Activated naive CD8-positive, alpha-beta T cell treated with anti-CD3 and anti-CD28 coated beads, Interleukin-2, amount 10 ng/mL, durations not matched to agents 7 days and 5 days (primary cell): ENCODE results near the gene TXNRD2. TPM values are rescaled to one million over a fixed set of nuclear protein-coding genes. Genes with fewer than 3 reads are reported as not detected.
"Not testable (repeated sequence)": the region's sequence is repeated elsewhere in the genome, so short reads cannot be mapped to it uniquely, and the experiment has no call there.

ENCODE experiments used
- ATAC-seq: fragments of 150-1000 bp; cut with Tn5 transposase; one replicate; pipeline ENCODE4 v1.10.0; 2021; ENCODE audit warnings: low read depth, moderate library complexity
- POLR2A ChIA-PET: fragments of 350-600 bp; sonication (Branson Sonifier 250); formaldehyde crosslinking; loops from one replicate; lab custom pipeline; 2021; ENCODE audit warnings: antibody characterized with exemption; lab: Charles Lee
- DNase-seq: peaks from one replicate; pipeline ENCODE4 v3.0.0; 2021
- H3K27ac Mint-ChIP-seq: one replicate; pipeline ENCODE4 v1.8.0; 2022; ENCODE audit warnings: mild to moderate bottlenecking, mixed read lengths
- H3K27me3 Mint-ChIP-seq: one replicate; pipeline ENCODE4 v1.8.0; 2022; ENCODE audit warnings: mild to moderate bottlenecking, moderate library complexity, mixed read lengths
- H3K36me3 Mint-ChIP-seq: one replicate; pipeline ENCODE4 v1.8.0; 2021; ENCODE audit warnings: mild to moderate bottlenecking, mixed read lengths
- H3K4me1 Mint-ChIP-seq: one replicate; pipeline ENCODE4 v1.8.0; 2021; ENCODE audit warnings: mixed read lengths
- H3K4me3 Mint-ChIP-seq: one replicate; pipeline ENCODE4 v1.8.0; 2022; ENCODE audit warnings: mild to moderate bottlenecking, moderate library complexity, mixed read lengths
- H3K9me3 Mint-ChIP-seq: one replicate; pipeline ENCODE4 v1.8.0; 2021; ENCODE audit warnings: mixed read lengths
- total RNA-seq, 2 experiments: library from RNA; stranded (reverse); gene quantifications; one replicate each; pipeline ENCODE4 v1.2.3, GENCODE V29; 2021

The TXNRD2 gene
- total RNA-seq, 2 experiments from 2014 or later: 20.7 to 20.8 TPM

- Mint-ChIP-seq H3K4me3 (no peak overlapping the region), H3K27me3 (no peaks in the 10 kb centered on the region), H3K9me3 (no peaks in the 10 kb centered on the region), H3K4me1 (no peaks in the 10 kb centered on the region), H3K36me3 (no peaks in the 10 kb centered on the region), H3K27ac (no peak overlapping the region)
- ATAC-seq (no peak), DNase-seq (no peak)
- POLR2A ChIA-PET: no interaction called here
Measured at GRCh38 chr22:19927696-19928095, 13.9 kb downstream of the TXNRD2 start.

DNA sequence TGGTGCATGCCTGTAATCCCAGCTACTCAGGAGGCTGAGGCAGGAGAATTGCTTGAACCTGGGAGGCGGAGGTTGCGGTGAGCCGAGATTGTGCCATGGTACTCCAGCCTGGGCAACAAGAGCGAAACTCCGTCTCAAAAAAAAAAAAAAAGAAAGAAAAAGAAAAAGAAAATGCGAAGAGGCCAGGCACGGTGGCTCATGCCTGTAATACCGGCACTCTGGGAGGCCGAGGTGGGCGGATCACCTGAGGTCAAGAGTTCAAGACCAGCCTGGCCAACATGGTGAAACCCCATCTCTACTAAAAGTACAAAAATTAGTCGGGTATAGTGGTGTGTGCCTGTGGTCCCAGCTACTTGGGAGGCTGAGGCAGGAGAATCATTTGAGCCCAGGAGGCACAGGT lies 15.6 kb downstream of the TXNRD2 start:
- not testable (repeated sequence) for H3K9me3 Mint-ChIP-seq, H3K4me3 Mint-ChIP-seq

DNA sequence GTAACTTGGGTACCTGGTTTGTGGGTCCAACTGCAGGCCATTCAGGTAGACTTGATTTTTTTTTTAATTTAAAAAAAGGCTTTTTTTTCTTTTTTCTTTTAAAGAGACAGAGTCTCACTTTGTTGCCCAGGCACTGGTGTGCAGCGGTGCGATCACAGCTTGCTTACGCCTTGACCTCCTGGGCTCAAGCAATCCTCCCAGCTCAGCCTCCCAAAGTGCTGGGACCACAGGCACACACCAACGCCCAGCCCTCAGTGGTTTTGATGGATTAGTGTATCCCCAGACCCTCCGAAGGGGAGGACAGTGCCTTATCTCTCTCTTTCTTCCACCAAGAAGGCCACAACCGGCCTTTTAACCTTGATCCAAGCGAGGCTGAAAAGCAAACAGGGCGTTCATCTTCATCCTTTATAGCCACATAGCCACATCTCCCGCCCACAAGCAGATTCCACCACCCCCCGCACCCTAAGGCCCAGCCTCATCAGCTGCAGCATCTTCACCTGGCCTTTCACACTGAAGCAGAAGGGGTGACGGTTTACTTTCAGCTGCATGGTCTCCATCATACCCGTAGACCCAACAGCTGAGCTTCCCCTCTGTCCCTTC lies 17.6 kb downstream of the TXNRD2 start:
- ATAC-seq (no peak), DNase-seq (no peak)
- Mint-ChIP-seq H3K27ac (no peak overlapping the region), H3K36me3 (no peaks in the 10 kb centered on the region), H3K9me3 (no peaks in the 10 kb centered on the region), H3K4me1 (no peaks in the 10 kb centered on the region), H3K27me3 (no peaks in the 10 kb centered on the region), H3K4me3 (no peak overlapping the region)
- POLR2A ChIA-PET: interaction anchor here (0.6 kb wide), 1 partner anchor 17 kb away, joined by 6 read pairs; the partner anchor contains the start of genes COMT and TXNRD2

More for the DNA sequence above, 15.6 kb downstream of the TXNRD2 start:
- H3K27me3 Mint-ChIP-seq, H3K4me1 Mint-ChIP-seq, ATAC-seq, H3K36me3 Mint-ChIP-seq, DNase-seq, POLR2A ChIA-PET, H3K27ac Mint-ChIP-seq: not testable (repeated sequence)

DNA sequence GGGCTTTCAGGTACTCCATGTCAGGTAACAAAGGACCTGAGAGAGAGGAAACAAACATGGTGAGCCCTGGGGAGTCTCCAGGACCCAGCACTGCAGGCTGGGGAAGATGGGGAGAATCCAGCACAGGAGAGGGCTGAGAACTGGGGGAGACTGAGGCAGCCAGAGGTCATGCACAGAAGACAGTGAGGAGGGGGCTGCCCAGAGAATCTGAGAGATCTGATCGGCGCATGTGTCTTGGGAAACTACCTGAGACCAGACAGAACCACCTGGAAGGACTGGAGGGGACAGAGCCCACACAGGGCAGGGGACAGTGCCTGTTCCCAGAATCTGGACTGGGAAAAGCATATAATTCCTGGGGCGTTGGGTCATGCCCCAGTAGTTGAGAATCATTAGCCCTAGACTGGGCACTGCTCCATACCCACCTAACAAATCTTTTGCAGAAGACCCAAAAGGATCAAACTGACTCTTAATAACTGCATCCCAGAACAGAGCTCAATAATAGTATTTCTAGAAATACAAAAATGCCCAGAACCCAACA lies 20.0 kb downstream of the TXNRD2 start:
- Mint-ChIP-seq H3K4me1 (no peaks in the 10 kb centered on the region), H3K9me3 (no peaks in the 10 kb centered on the region), H3K4me3 (no peak overlapping the region), H3K27me3 (no peaks in the 10 kb centered on the region), H3K36me3 (no peaks in the 10 kb centered on the region), H3K27ac (no peak overlapping the region)
- POLR2A ChIA-PET: no interaction called here
- ATAC-seq (no peak), DNase-seq (no peak)

DNA sequence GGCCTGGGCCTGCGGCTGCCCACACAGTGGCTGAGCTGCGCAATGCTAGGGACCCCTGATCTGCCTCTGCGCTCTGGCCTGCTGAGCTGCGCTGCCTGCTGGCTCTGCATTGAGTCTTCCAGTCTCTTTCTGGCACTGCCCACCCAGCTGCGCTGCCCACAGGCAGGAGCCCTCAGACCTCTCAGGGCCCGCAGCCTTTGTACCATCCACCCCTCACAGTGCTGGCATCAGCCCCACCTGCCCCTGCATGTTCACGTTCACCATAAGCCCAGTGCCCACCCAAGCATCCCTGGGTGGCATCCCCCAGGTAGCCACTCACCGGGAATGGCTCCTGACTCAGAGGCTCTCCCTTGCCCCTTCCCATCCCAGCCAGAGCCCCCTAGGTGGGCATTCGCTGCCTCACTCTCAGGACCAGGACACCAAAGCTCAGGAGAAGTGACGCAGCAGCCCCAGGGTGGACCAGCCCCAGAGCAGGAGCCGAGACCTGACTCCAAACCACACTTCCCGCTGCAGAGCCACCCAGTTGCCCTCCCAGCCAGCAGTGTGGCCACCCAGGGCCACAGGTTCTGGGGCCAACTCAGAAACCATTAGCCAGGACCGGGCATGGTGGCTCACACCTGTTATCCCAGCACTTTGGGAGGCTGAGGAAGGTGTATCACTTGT lies 21.8 kb downstream of the TXNRD2 start:
- Mint-ChIP-seq H3K9me3 (no peaks in the 10 kb centered on the region), H3K27me3 (no peaks in the 10 kb centered on the region), H3K4me3 (no peak overlapping the region), H3K36me3 (peaks cover 3% of the 10 kb centered on the region), H3K4me1 (no peaks in the 10 kb centered on the region), H3K27ac (no peak overlapping the region)
- POLR2A ChIA-PET: no interaction called here
- ATAC-seq (no peak), DNase-seq (no peak)

- DNase-seq (no peak), ATAC-seq (no peak)
- Mint-ChIP-seq H3K27ac (no peak overlapping the region), H3K4me3 (no peak overlapping the region), H3K4me1 (no peaks in the 10 kb centered on the region), H3K36me3 (peaks cover 16% of the 10 kb centered on the region), H3K27me3 (no peaks in the 10 kb centered on the region), H3K9me3 (no peaks in the 10 kb centered on the region)
- POLR2A ChIA-PET: no interaction called here
Measured at GRCh38 chr22:19918332-19919106, 23.1 kb downstream of the TXNRD2 start.

- Mint-ChIP-seq H3K9me3 (no peaks in the 10 kb centered on the region), H3K27me3 (no peaks in the 10 kb centered on the region), H3K36me3 (peaks cover 20% of the 10 kb centered on the region), H3K27ac (no peak overlapping the region), H3K4me3 (no peak overlapping the region), H3K4me1 (no peaks in the 10 kb centered on the region)
- ATAC-seq (no peak), DNase-seq (no peak)
- POLR2A ChIA-PET: interaction anchor here (0.5 kb wide), 1 partner anchor 152 kb away, joined by 3 read pairs; no protein-coding TSS in a partner anchor
Measured at GRCh38 chr22:19917389-19918138, 24.1 kb downstream of the TXNRD2 start.

- peaks cover 20% of the 10 kb centered on the region for H3K36me3 Mint-ChIP-seq
- no peak overlapping the region for H3K27ac Mint-ChIP-seq
- no peaks in the 10 kb centered on the region for H3K9me3 Mint-ChIP-seq
- ATAC-seq (no peak), DNase-seq (no peak)
- H3K4me3 Mint-ChIP-seq: no peak overlapping the region
- no peaks in the 10 kb centered on the region for H3K4me1 Mint-ChIP-seq
- POLR2A ChIA-PET: interaction anchor here (0.5 kb wide), 1 partner anchor 152 kb away, joined by 3 read pairs; no protein-coding TSS in a partner anchor
- no peaks in the 10 kb centered on the region for H3K27me3 Mint-ChIP-seq
Measured at GRCh38 chr22:19916941-19917340, 24.7 kb downstream of the TXNRD2 start.

GRCh38 chr22:19916006-19916405 lies 25.6 kb downstream of the TXNRD2 start:
- no peaks in the 10 kb centered on the region for H3K9me3 Mint-ChIP-seq

GRCh38 chr22:19915287-19915954 lies 26.2 kb downstream of the TXNRD2 start:
- Mint-ChIP-seq H3K27ac (no peak overlapping the region), H3K4me1 (no peaks in the 10 kb centered on the region), H3K9me3 (no peaks in the 10 kb centered on the region), H3K27me3 (no peaks in the 10 kb centered on the region), H3K36me3 (peaks cover 20% of the 10 kb centered on the region), H3K4me3 (no peak overlapping the region)
- ATAC-seq (no peak), DNase-seq (no peak)
- POLR2A ChIA-PET: interaction anchor here (0.6 kb wide), 1 partner anchor 34 kb away, joined by 4 read pairs; no protein-coding TSS in a partner anchor

More at GRCh38 chr22:19916006-19916405, 25.6 kb downstream of the TXNRD2 start:
- no peak overlapping the region for H3K4me3 Mint-ChIP-seq
- no peaks in the 10 kb centered on the region for H3K27me3 Mint-ChIP-seq
- DNase-seq (no peak), ATAC-seq (no peak)
- POLR2A ChIA-PET: no interaction called here
- no peak overlapping the region for H3K27ac Mint-ChIP-seq
- no peaks in the 10 kb centered on the region for H3K4me1 Mint-ChIP-seq
- peaks cover 20% of the 10 kb centered on the region for H3K36me3 Mint-ChIP-seq

- DNase-seq: no peak
- no peak overlapping the region for H3K27ac Mint-ChIP-seq
- no peak for ATAC-seq
Measured at GRCh38 chr22:19914201-19914943, 27.2 kb downstream of the TXNRD2 start.

More at GRCh38 chr22:19914201-19914943, 27.2 kb downstream of the TXNRD2 start:
- peaks cover 4% of the 10 kb centered on the region for H3K4me1 Mint-ChIP-seq
- no peak overlapping the region for H3K4me3 Mint-ChIP-seq
- POLR2A ChIA-PET: interaction anchor here (0.6 kb wide), 1 partner anchor 35 kb away, joined by 4 read pairs; no protein-coding TSS in a partner anchor
- no peaks in the 10 kb centered on the region for H3K27me3 Mint-ChIP-seq
- H3K9me3 Mint-ChIP-seq: no peaks in the 10 kb centered on the region
- H3K36me3 Mint-ChIP-seq: peaks cover 20% of the 10 kb centered on the region
